Brain microvascular endothelial cell (primary cell): ENCODE results near the gene H6PD.

Experiments used
- DNase-seq: peaks from one replicate; pipeline ENCODE4 v3.0.0-alpha.2; 2020
- H3K27ac ChIP-seq: fragments of 250-450 bp; sonication (Bioruptor Pico); 2 replicates; pipeline ENCODE4 v1.5.1; 2020; ENCODE audit warnings: mild to moderate bottlenecking, moderate library complexity
- H3K27me3 ChIP-seq: fragments of 250-450 bp; sonication (Bioruptor Pico); replicated peaks from 2 replicates; pipeline ENCODE4 v1.5.1; 2020; ENCODE audit warnings: mild to moderate bottlenecking
- H3K36me3 ChIP-seq: fragments of 250-450 bp; sonication (Bioruptor Pico); replicated peaks from 2 replicates; pipeline ENCODE4 v1.5.1; 2020; ENCODE audit warnings: mild to moderate bottlenecking
- H3K4me3 ChIP-seq: 2 replicates; pipeline ENCODE4 v1.5.1; 2011; ENCODE audit warnings: low read depth, mild to moderate bottlenecking, control low read depth, low read length, moderate library complexity
- CTCF ChIP-seq: IDR thresholded peaks from 2 replicates; pipeline ENCODE4 v1.5.1; 2011; ENCODE audit warnings: low read depth, mild to moderate bottlenecking, moderate library complexity, low read length, control low read depth, inconsistent platforms; ENCODE audit errors: missing control alignments
- in situ Hi-C: cut with HindIII; loops from 2 replicates; pipeline ENCODE4 v1.10.0; 2017; ENCODE audit warnings: low sequenced_read_pairs, low pct_ligation_motif_present

The H6PD gene

GRCh38 chr1:9203511-9203982 is 31.0 kb upstream of the H6PD start:
- no peak for DNase-seq
- in situ Hi-C loops: no loop called here
- Histone ChIP-seq H3K36me3 (peaks cover 3% of the 10 kb centered on the region), H3K27ac (peak overlapping the region; percentile 86), H3K4me3 (no peak overlapping the region), H3K27me3 (no peaks in the 10 kb centered on the region)
- TF ChIP-seq CTCF: no peak

- Histone ChIP-seq H3K27ac (peak overlapping the region; percentile 86), H3K36me3 (peaks cover under 1% of the 10 kb centered on the region), H3K27me3 (no peaks in the 10 kb centered on the region), H3K4me3 (no peak overlapping the region)
- in situ Hi-C loops: no loop called here
- no peak for DNase-seq
- TF ChIP-seq CTCF: no peak
Measured at GRCh38 chr1:9204156-9204720, 30.3 kb upstream of the H6PD start.

GRCh38 chr1:9207086-9207485 is 27.5 kb upstream of the H6PD start:
- Histone ChIP-seq H3K27me3 (no peaks in the 10 kb centered on the region), H3K4me3 (no peak overlapping the region), H3K36me3 (no peaks in the 10 kb centered on the region), H3K27ac (peak overlapping the region; percentile 92)
- DNase-seq: peak; percentile 90
- in situ Hi-C loops: no loop called here
- no peak for TF ChIP-seq CTCF

- H3K27me3 ChIP-seq: no peaks in the 10 kb centered on the region
- in situ Hi-C loops: no loop called here
- DNase-seq: peak; percentile 38
- H3K36me3 ChIP-seq: no peaks in the 10 kb centered on the region
- TF ChIP-seq CTCF: no peak
- H3K4me3 ChIP-seq: no peak overlapping the region
- peak overlapping the region; percentile 92 for H3K27ac ChIP-seq
Measured at GRCh38 chr1:9207715-9208114, 26.9 kb upstream of the H6PD start.

- Histone ChIP-seq H3K4me3 (no peak overlapping the region), H3K27ac (peak overlapping the region; percentile 98), H3K36me3 (no peaks in the 10 kb centered on the region), H3K27me3 (no peaks in the 10 kb centered on the region)
- DNase-seq: peak; percentile 98
- in situ Hi-C loops: no loop called here
- no peak for TF ChIP-seq CTCF
Measured at GRCh38 chr1:9211291-9211811, 23.2 kb upstream of the H6PD start.

GRCh38 chr1:9212735-9213134 is 21.8 kb upstream of the H6PD start:
- DNase-seq: no peak
- no peaks in the 10 kb centered on the region for H3K27me3 ChIP-seq
- in situ Hi-C loops: no loop called here
- H3K4me3 ChIP-seq: no peak overlapping the region
- no peak for TF ChIP-seq CTCF
- no peak overlapping the region for H3K27ac ChIP-seq
- no peaks in the 10 kb centered on the region for H3K36me3 ChIP-seq
